ENCODE results near the gene BMP8B. TPM values are rescaled to one million over a fixed set of nuclear protein-coding genes. Genes with fewer than 3 reads are reported as not detected.

The BMP8B gene
- total RNA-seq, 1 experiment from 2014 or later: 0.42 TPM

GRCh38 chr1:39720094-39720999 lies 68.3 kb downstream of the BMP8B start:
- Mint-ChIP-seq H3K4me1 (no peaks in the 10 kb centered on the region), H3K9me3 (no peaks in the 10 kb centered on the region; a peak in 1 of 5 replicates), H3K27me3 (ENCODE audit: low read depth) (peaks cover 96% of the 10 kb centered on the region), H3K4me3 (no peak overlapping the region), H3K27ac (no peak overlapping the region), H3K36me3 (ENCODE audit: insufficient read depth in 1 of 3, low read depth in 3 of 3) (no peaks in the 10 kb centered on the region)
- Histone ChIP-seq H3K79me1 (ENCODE audit: insufficient read depth, low read depth, low read length, poor library complexity, severe bottlenecking) (no peaks in the 10 kb centered on the region), H2BK120ac (ENCODE audit: low read depth, low read length, poor library complexity, severe bottlenecking) (no peak overlapping the region), H2BK5ac (ENCODE audit: insufficient read length, low read length) (no peak overlapping the region), H3K9ac (ENCODE audit: extremely low read depth, insufficient read length, low read length) (no peak overlapping the region), H2AFZ (ENCODE audit: low read length) (no peak overlapping the region), H2AK5ac (ENCODE audit: insufficient read length, low read length) (no peak overlapping the region), H4K5ac (ENCODE audit: insufficient read length, low read depth, low read length) (no peak overlapping the region), H3K23ac (ENCODE audit: insufficient read length, low read depth, low read length) (no peak overlapping the region), H2BK12ac (ENCODE audit: insufficient read length, low read depth, low read length) (no peak overlapping the region), H3K27ac (ENCODE audit: insufficient read length, low read depth, low read length) (no peak overlapping the region), H2BK20ac (ENCODE audit: low read depth, low read length, poor library complexity, severe bottlenecking) (no peak overlapping the region), H4K8ac (replicated peaks; ENCODE audit: insufficient read length, low read depth, low read length) (no peak overlapping the region), H3K4ac (ENCODE audit: low read depth, low read length) (no peak overlapping the region), H3K56ac (ENCODE audit: insufficient read length, low read depth, low read length) (no peak overlapping the region), H4K20me1 (ENCODE audit: control insufficient read depth, insufficient read depth, insufficient read length) (no peaks in the 10 kb centered on the region), H3K23me2 (ENCODE audit: insufficient read length, low read depth, low read length, poor library complexity, severe bottlenecking) (no peaks in the 10 kb centered on the region), H3K18ac (ENCODE audit: insufficient read length, low read depth, low read length) (no peak overlapping the region), H2BK15ac (ENCODE audit: low read depth, low read length) (no peak overlapping the region), H4K91ac (ENCODE audit: insufficient read length, low read depth, low read length) (no peak overlapping the region), H3K27me3 (ENCODE audit: insufficient read depth, low read length) (peaks cover 35% of the 10 kb centered on the region), H3K9me3 (ENCODE audit: control insufficient read depth, low read depth, low read length) (no peaks in the 10 kb centered on the region), H3K4me2 (ENCODE audit: insufficient read depth, insufficient read length, low read length) (no peak overlapping the region), H3T11ph (ENCODE audit: low read length) (no peak overlapping the region), H3K4me1 (ENCODE audit: insufficient read depth, low read length) (no peaks in the 10 kb centered on the region), H3K79me2 (ENCODE audit: insufficient read depth, low read length) (no peaks in the 10 kb centered on the region), H3K14ac (ENCODE audit: insufficient read depth, low read length) (no peak overlapping the region)
- WGBS (ENCODE audit: extremely low coverage, insufficient read length, low lambda C conversion rate): no CpG with 5 or more reads among the region's 7 CpGs
- no peak for DNase-seq
- TF ChIP-seq CTCF (conservative IDR thresholded peaks at IDR 0.05): peak; percentile 84

All from H9 (cell line).